HL-60 (cell line): ENCODE data around the gene LAMC3.

Experiments used
- DNase-seq, 2 experiments: peaks; one replicate each; pipeline ENCODE4 v3.0.0-alpha.2; 2010 to 2020; ENCODE audit warnings: low read depth in 1 of 2, low spot score in 1 of 2
- H3K27ac ChIP-seq: fragments of 250-450 bp; sonication (Bioruptor Pico); replicated peaks from 2 replicates; pipeline ENCODE4 v1.5.1; 2020; ENCODE audit warnings: mild to moderate bottlenecking, moderate library complexity
- H3K27me3 ChIP-seq: fragments of 250-450 bp; sonication (Bioruptor Pico); 2 replicates; pipeline ENCODE4 v1.5.1; 2021; ENCODE audit warnings: mild to moderate bottlenecking, moderate library complexity; ENCODE audit not compliant: insufficient read depth, poor library complexity, severe bottlenecking
- H3K4me3 ChIP-seq: replicated peaks from 2 replicates; pipeline ENCODE4 v1.5.1; 2011; ENCODE audit warnings: mild to moderate bottlenecking, control low read depth, low read length; ENCODE audit not compliant: insufficient read depth
- GABPA ChIP-seq: IDR thresholded peaks from 2 replicates; pipeline ENCODE4 v1.6.1; 2012; ENCODE audit warnings: low read depth
- POLR2AphosphoS5 ChIP-seq: IDR thresholded peaks from 2 replicates; pipeline ENCODE4 v1.6.1; 2012; ENCODE audit warnings: low read depth
- SPI1 ChIP-seq: IDR thresholded peaks from 2 replicates; pipeline ENCODE4 v1.6.1; 2012; ENCODE audit warnings: low read depth, mild to moderate bottlenecking, borderline replicate concordance
- TF ChIP-seq, protein P1 (sequence below): IDR thresholded peaks from one replicate; pipeline ENCODE4 v1.5.1; 2011; ENCODE audit warnings: low read length, control low read depth, inconsistent platforms; ENCODE audit not compliant: insufficient read depth
- TF ChIP-seq, protein P2 (sequence below): IDR thresholded peaks from 2 replicates; pipeline ENCODE4 v1.6.1; 2012; ENCODE audit warnings: low read depth; ENCODE audit not compliant: insufficient replicate concordance

LAMC3 gene

DNA sequence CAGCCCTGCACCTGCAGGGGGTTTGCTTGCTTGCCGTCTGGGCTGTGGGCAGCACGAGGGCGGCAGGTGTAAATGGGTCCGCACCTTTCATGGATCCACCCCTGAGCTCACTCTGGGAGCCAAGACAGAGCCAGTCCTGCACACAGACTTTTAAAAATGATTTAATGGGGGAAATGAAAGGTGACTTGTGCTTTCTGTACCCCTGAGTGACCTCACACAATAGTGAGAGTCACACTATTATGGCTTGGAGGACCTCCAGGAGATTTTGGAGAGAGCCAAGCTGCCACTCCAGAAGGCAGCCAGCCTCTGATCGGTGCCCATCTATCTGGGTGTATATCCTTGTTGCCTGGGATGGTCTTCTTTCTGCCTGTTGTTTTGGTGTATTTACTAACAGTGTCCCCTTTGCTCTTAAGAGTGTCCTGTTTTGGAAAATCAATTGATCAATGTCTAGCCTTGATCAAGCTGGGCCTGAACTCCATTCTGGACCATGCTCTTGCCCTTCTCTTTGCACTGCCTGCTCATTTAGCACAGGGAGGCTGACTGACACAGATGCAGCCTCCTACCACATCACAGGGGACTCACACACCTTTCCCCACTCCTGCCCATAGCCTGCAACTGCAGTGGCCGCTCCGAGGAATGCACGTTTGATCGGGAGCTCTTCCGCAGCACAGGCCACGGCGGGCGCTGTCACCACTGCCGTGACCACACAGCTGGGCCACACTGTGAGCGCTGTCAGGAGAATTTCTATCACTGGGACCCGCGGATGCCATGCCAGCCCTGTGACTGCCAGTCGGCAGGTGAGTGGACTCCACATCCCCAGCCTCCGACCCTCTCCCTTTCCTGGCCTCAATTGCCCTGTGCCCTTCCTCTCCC is 29.5 kb downstream of the LAMC3 start:
- TF ChIP-seq GABPA (no peak), POLR2AphosphoS5 (no peak), SPI1 (no peak)
- TF ChIP-seq, protein P1, sequence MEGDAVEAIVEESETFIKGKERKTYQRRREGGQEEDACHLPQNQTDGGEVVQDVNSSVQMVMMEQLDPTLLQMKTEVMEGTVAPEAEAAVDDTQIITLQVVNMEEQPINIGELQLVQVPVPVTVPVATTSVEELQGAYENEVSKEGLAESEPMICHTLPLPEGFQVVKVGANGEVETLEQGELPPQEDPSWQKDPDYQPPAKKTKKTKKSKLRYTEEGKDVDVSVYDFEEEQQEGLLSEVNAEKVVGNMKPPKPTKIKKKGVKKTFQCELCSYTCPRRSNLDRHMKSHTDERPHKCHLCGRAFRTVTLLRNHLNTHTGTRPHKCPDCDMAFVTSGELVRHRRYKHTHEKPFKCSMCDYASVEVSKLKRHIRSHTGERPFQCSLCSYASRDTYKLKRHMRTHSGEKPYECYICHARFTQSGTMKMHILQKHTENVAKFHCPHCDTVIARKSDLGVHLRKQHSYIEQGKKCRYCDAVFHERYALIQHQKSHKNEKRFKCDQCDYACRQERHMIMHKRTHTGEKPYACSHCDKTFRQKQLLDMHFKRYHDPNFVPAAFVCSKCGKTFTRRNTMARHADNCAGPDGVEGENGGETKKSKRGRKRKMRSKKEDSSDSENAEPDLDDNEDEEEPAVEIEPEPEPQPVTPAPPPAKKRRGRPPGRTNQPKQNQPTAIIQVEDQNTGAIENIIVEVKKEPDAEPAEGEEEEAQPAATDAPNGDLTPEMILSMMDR: no peak
- TF ChIP-seq, protein P2, sequence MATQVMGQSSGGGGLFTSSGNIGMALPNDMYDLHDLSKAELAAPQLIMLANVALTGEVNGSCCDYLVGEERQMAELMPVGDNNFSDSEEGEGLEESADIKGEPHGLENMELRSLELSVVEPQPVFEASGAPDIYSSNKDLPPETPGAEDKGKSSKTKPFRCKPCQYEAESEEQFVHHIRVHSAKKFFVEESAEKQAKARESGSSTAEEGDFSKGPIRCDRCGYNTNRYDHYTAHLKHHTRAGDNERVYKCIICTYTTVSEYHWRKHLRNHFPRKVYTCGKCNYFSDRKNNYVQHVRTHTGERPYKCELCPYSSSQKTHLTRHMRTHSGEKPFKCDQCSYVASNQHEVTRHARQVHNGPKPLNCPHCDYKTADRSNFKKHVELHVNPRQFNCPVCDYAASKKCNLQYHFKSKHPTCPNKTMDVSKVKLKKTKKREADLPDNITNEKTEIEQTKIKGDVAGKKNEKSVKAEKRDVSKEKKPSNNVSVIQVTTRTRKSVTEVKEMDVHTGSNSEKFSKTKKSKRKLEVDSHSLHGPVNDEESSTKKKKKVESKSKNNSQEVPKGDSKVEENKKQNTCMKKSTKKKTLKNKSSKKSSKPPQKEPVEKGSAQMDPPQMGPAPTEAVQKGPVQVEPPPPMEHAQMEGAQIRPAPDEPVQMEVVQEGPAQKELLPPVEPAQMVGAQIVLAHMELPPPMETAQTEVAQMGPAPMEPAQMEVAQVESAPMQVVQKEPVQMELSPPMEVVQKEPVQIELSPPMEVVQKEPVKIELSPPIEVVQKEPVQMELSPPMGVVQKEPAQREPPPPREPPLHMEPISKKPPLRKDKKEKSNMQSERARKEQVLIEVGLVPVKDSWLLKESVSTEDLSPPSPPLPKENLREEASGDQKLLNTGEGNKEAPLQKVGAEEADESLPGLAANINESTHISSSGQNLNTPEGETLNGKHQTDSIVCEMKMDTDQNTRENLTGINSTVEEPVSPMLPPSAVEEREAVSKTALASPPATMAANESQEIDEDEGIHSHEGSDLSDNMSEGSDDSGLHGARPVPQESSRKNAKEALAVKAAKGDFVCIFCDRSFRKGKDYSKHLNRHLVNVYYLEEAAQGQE: no peak
- Histone ChIP-seq H3K27me3 (peaks cover 2% of the 10 kb centered on the region), H3K27ac (no peak overlapping the region), H3K4me3 (no peak overlapping the region)
- DNase-seq: no peak

DNA sequence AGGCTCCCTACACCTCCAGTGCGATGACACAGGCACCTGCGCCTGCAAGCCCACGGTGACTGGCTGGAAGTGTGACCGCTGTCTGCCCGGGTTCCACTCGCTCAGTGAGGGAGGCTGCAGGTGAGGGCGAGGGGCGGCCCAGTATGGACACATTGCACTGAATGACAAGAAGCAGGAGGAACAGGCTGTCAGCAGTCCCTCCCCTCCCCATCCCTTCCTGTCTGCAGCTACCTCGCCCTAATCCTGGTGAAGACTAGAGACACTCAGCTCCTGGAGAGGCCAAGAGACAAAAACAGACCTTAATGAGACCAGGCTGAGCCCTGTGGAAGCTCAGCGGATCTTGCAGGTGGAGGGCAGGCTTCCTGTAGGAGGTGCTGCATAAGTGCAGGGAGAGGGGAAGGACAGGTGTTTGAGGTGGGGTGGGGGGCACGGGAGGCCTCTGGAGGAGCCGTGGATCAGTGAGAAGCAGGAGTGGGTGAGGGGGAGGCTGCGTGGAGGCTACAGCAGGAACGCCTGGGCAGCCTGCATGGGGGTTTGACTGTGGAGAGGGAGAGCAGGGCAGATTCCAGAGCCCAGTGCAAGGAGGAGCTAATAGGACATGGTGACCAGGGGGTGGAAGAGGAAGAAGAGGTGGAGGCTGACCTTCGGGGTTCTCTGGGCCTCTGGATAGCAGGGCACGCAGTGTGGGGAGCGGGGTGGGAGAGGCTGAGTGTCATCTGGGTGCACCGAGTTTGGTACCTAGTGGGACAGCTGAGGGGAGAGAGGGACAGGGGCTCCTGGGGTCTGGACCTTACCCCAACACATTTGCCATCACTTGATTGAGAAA is 30.4 kb downstream of the LAMC3 start:
- no peak for TF ChIP-seq SPI1
- peaks cover 2% of the 10 kb centered on the region for H3K27me3 ChIP-seq
- no peak overlapping the region for H3K27ac ChIP-seq
- DNase-seq: no peak
- no peak overlapping the region for H3K4me3 ChIP-seq

DNA sequence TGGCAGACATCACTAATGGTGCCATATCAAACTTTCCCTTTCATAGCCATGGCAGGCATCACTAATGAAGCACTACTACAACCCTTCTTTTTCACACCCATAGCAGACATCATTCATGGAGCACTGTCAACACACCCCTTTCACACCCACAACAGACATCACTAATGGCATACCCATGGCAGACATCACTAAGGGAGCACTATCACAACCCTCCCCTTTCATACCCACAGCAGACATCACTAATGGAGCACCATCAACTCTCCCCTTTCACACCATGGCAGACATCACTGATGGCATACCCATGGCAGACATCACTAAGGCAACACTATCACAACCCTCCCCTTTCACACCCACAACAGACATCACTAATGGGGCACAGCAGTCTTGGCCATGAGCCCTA is 33.7 kb downstream of the LAMC3 start:
- no peak overlapping the region for H3K4me3 ChIP-seq
- no peak overlapping the region for H3K27ac ChIP-seq
- TF ChIP-seq, protein P2: no peak
- TF ChIP-seq POLR2AphosphoS5: no peak
- no peak for TF ChIP-seq GABPA
- TF ChIP-seq, protein P1: no peak
- TF ChIP-seq SPI1: no peak
- no peaks in the 10 kb centered on the region for H3K27me3 ChIP-seq
- DNase-seq: no peak

DNA sequence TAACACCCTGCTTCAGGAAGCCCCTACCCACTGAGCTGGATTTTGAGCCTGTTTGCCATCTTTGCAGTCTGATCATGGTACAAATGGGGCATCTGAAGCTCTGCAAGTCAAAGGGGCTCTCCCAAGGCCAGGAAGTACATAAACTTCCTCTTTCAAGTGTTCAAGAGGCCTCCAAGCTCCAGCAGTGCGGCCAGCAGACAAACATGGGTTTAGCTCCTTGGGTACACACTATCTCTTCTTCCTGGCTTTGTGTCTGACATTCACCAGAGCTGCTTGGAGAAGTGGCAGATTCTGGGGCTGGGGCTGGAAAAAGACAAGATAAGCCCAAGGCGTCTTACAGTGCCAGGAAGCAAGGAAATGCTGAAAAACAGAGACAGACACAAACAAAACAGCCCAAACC is 34.1 kb downstream of the LAMC3 start:
- DNase-seq: peak in 1 of 2 experiments; percentile 62
- TF ChIP-seq SPI1: 0 out of 2 replicates have a peak, but pooled peaks have one; percentile 23
- TF ChIP-seq, protein P2: no peak
- no peaks in the 10 kb centered on the region for H3K27me3 ChIP-seq
- peak overlapping the region; percentile 43 for H3K27ac ChIP-seq
- H3K4me3 ChIP-seq: no peak overlapping the region
